ENCODE results near the gene GPATCH8.
"Not testable (repeated sequence)": the region's sequence is repeated elsewhere in the genome, so short reads cannot be mapped to it uniquely, and the experiment has no call there.

The GPATCH8 gene

GRCh38 chr17:44522883-44523671, 19.9 kb upstream of the GPATCH8 start:
- H3K4me3 ChIP-seq (ENCODE audit: low read depth, low read length): no peak overlapping the region
- H3K4me1 ChIP-seq (ENCODE audit: control insufficient read depth, insufficient read depth, low read length): no peaks in the 10 kb centered on the region
- no peaks in the 10 kb centered on the region for H3K27me3 ChIP-seq (ENCODE audit: control insufficient read depth, insufficient read depth, low read length)
- H3K27ac ChIP-seq (ENCODE audit: low read depth, low read length): no peak overlapping the region
- H3K9ac ChIP-seq (ENCODE audit: low read depth, low read length): no peak overlapping the region
- peaks cover 11% of the 10 kb centered on the region for H3K9me3 ChIP-seq (ENCODE audit: control insufficient read depth, insufficient read depth, low read length)
- no peaks in the 10 kb centered on the region for H3K36me3 ChIP-seq (ENCODE audit: control insufficient read depth, insufficient read depth, low read length)

GRCh38 chr17:44518032-44518431, 14.8 kb upstream of the GPATCH8 start:
- no peaks in the 10 kb centered on the region for H3K36me3 ChIP-seq (ENCODE audit: control insufficient read depth, insufficient read depth, low read length)
- H3K9me3 ChIP-seq (ENCODE audit: control insufficient read depth, insufficient read depth, low read length): no peaks in the 10 kb centered on the region
- no peak overlapping the region for H3K27ac ChIP-seq (ENCODE audit: low read depth, low read length)
- no peak overlapping the region for H3K4me3 ChIP-seq (ENCODE audit: low read depth, low read length)
- H3K4me1 ChIP-seq (ENCODE audit: control insufficient read depth, insufficient read depth, low read length): no peaks in the 10 kb centered on the region
- no peak overlapping the region for H3K9ac ChIP-seq (ENCODE audit: low read depth, low read length)
- H3K27me3 ChIP-seq (ENCODE audit: control insufficient read depth, insufficient read depth, low read length): no peaks in the 10 kb centered on the region

- H3K27me3 ChIP-seq (ENCODE audit: control insufficient read depth, insufficient read depth, low read length); H3K36me3 ChIP-seq (ENCODE audit: control insufficient read depth, insufficient read depth, low read length); H3K9me3 ChIP-seq (ENCODE audit: control insufficient read depth, insufficient read depth, low read length): not testable (repeated sequence)
- H3K4me3 ChIP-seq (ENCODE audit: low read depth, low read length): peak overlapping the region; percentile 28; the same call in 1 of the 2 replicates
- H3K9ac ChIP-seq (ENCODE audit: low read depth, low read length): peak overlapping the region; percentile 53
- peak overlapping the region; percentile 94 for H3K27ac ChIP-seq (ENCODE audit: low read depth, low read length)
- H3K4me1 ChIP-seq (ENCODE audit: control insufficient read depth, insufficient read depth, low read length): peaks cover 11% of the 10 kb centered on the region
These were observed 8.3 kb upstream of the GPATCH8 start for GRCh38 chr17:44511241-44512134.

GRCh38 chr17:44506939-44507604, 3.9 kb upstream of the GPATCH8 start:
- peaks cover 14% of the 10 kb centered on the region for H3K4me1 ChIP-seq (ENCODE audit: control insufficient read depth, insufficient read depth, low read length)
- not testable (repeated sequence) for H3K9me3 ChIP-seq (ENCODE audit: control insufficient read depth, insufficient read depth, low read length)

GRCh38 chr17:44502598-44503146, 534 bp downstream of the GPATCH8 start:
- peak overlapping the region; percentile 90 for H3K4me3 ChIP-seq (ENCODE audit: low read depth, low read length)
- H3K27me3 ChIP-seq (ENCODE audit: control insufficient read depth, insufficient read depth, low read length): no peaks in the 10 kb centered on the region
- H3K27ac ChIP-seq (ENCODE audit: low read depth, low read length): peak overlapping the region; percentile 98
- H3K36me3 ChIP-seq (ENCODE audit: control insufficient read depth, insufficient read depth, low read length): no peaks in the 10 kb centered on the region; the same call in 1 of the 2 replicates
- H3K4me1 ChIP-seq (ENCODE audit: control insufficient read depth, insufficient read depth, low read length): peaks cover 12% of the 10 kb centered on the region
- peak overlapping the region; percentile 98 for H3K9ac ChIP-seq (ENCODE audit: low read depth, low read length)
- no peaks in the 10 kb centered on the region for H3K9me3 ChIP-seq (ENCODE audit: control insufficient read depth, insufficient read depth, low read length)

More at GRCh38 chr17:44506939-44507604, 3.9 kb upstream of the GPATCH8 start:
- H3K4me3 ChIP-seq (ENCODE audit: low read depth, low read length); H3K36me3 ChIP-seq (ENCODE audit: control insufficient read depth, insufficient read depth, low read length); H3K27ac ChIP-seq (ENCODE audit: low read depth, low read length); H3K27me3 ChIP-seq (ENCODE audit: control insufficient read depth, insufficient read depth, low read length); H3K9ac ChIP-seq (ENCODE audit: low read depth, low read length): not testable (repeated sequence)

GRCh38 chr17:44501866-44502375, 1.3 kb downstream of the GPATCH8 start:
- Histone ChIP-seq H3K27ac (ENCODE audit: low read depth, low read length) (peak overlapping the region; percentile 98), H3K36me3 (ENCODE audit: control insufficient read depth, insufficient read depth, low read length) (no peaks in the 10 kb centered on the region; the same call in 1 of the 2 replicates), H3K4me1 (ENCODE audit: control insufficient read depth, insufficient read depth, low read length) (peaks cover 12% of the 10 kb centered on the region), H3K9me3 (ENCODE audit: control insufficient read depth, insufficient read depth, low read length) (no peaks in the 10 kb centered on the region), H3K27me3 (ENCODE audit: control insufficient read depth, insufficient read depth, low read length) (no peaks in the 10 kb centered on the region), H3K4me3 (ENCODE audit: low read depth, low read length) (peak overlapping the region; percentile 90), H3K9ac (ENCODE audit: low read depth, low read length) (peak overlapping the region; percentile 98)

GRCh38 chr17:44499722-44500121, 3.5 kb downstream of the GPATCH8 start:
- Histone ChIP-seq H3K9me3 (ENCODE audit: control insufficient read depth, insufficient read depth, low read length) (no peaks in the 10 kb centered on the region), H3K4me3 (ENCODE audit: low read depth, low read length) (no peak overlapping the region), H3K9ac (ENCODE audit: low read depth, low read length) (no peak overlapping the region), H3K27me3 (ENCODE audit: control insufficient read depth, insufficient read depth, low read length) (no peaks in the 10 kb centered on the region), H3K36me3 (ENCODE audit: control insufficient read depth, insufficient read depth, low read length) (no peaks in the 10 kb centered on the region; the same call in 1 of the 2 replicates), H3K27ac (ENCODE audit: low read depth, low read length) (no peak overlapping the region), H3K4me1 (ENCODE audit: control insufficient read depth, insufficient read depth, low read length) (peaks cover 12% of the 10 kb centered on the region)

GRCh38 chr17:44496815-44497214, 6.4 kb downstream of the GPATCH8 start:
- Histone ChIP-seq H3K27ac (ENCODE audit: low read depth, low read length) (no peak overlapping the region), H3K9ac (ENCODE audit: low read depth, low read length) (no peak overlapping the region), H3K4me1 (ENCODE audit: control insufficient read depth, insufficient read depth, low read length) (0 out of 2 replicates have a peak, but pooled peaks cover 6% of the 10 kb centered on the region), H3K4me3 (ENCODE audit: low read depth, low read length) (no peak overlapping the region), H3K36me3 (ENCODE audit: control insufficient read depth, insufficient read depth, low read length) (no peaks in the 10 kb centered on the region; the same call in 1 of the 2 replicates), H3K27me3 (ENCODE audit: control insufficient read depth, insufficient read depth, low read length) (no peaks in the 10 kb centered on the region), H3K9me3 (ENCODE audit: control insufficient read depth, insufficient read depth, low read length) (no peaks in the 10 kb centered on the region)

- Histone ChIP-seq H3K27ac (ENCODE audit: low read depth, low read length) (no peak overlapping the region), H3K4me1 (ENCODE audit: control insufficient read depth, insufficient read depth, low read length) (no peaks in the 10 kb centered on the region), H3K9me3 (ENCODE audit: control insufficient read depth, insufficient read depth, low read length) (no peaks in the 10 kb centered on the region), H3K36me3 (ENCODE audit: control insufficient read depth, insufficient read depth, low read length) (peaks cover 15% of the 10 kb centered on the region), H3K4me3 (ENCODE audit: low read depth, low read length) (no peak overlapping the region), H3K27me3 (ENCODE audit: control insufficient read depth, insufficient read depth, low read length) (no peaks in the 10 kb centered on the region), H3K9ac (ENCODE audit: low read depth, low read length) (no peak overlapping the region)
These were observed 9.9 kb downstream of the GPATCH8 start for GRCh38 chr17:44493339-44493738.

- no peak overlapping the region for H3K27ac ChIP-seq (ENCODE audit: low read depth, low read length)
- H3K9me3 ChIP-seq (ENCODE audit: control insufficient read depth, insufficient read depth, low read length): no peaks in the 10 kb centered on the region
- no peak overlapping the region for H3K4me3 ChIP-seq (ENCODE audit: low read depth, low read length)
- H3K36me3 ChIP-seq (ENCODE audit: control insufficient read depth, insufficient read depth, low read length): peaks cover 15% of the 10 kb centered on the region
- no peaks in the 10 kb centered on the region for H3K27me3 ChIP-seq (ENCODE audit: control insufficient read depth, insufficient read depth, low read length)
- H3K9ac ChIP-seq (ENCODE audit: low read depth, low read length): no peak overlapping the region
- no peaks in the 10 kb centered on the region for H3K4me1 ChIP-seq (ENCODE audit: control insufficient read depth, insufficient read depth, low read length)
These were observed 10.4 kb downstream of the GPATCH8 start for GRCh38 chr17:44492706-44493272.
